ENCODE data around the gene UPK3A.
A peak's percentile ranks its signal among the peaks of the same experiment; 100 is the strongest.

The UPK3A gene

DNA sequence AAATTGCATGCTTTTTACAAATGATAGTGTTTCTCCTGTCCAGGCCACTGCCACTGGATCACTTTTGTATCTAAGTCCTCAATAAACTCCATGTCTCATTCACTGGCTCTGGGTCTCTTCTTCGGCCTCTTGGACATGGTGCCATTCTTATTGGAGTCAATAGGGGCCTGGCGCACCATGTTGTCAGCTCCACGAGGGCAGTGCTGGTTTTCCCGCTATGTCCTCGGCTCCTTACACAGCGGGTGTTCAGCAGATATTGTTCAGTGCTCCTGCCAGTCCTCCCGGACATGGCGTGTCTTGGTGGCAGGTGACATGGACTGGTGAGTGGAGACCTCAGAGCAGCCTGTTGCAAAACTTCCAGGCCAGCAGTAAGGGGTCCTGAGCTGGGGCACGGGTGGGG lies 21.4 kb downstream of the UPK3A start:
- peaks cover 21 to 33% of the 10 kb centered on the region in 2 experiments for H3K4me1 ChIP-seq (ENCODE audit: control insufficient read depth in 1 of 2, insufficient read depth in 1 of 2, low read depth in 1 of 2, low read length in 1 of 2)
- H3K9me3 ChIP-seq, result no peaks in the 10 kb centered on the region
- no peak overlapping the region for H3K27ac ChIP-seq
- H3K4me3 ChIP-seq (ENCODE audit: low read depth in 1 of 2, low read length in 1 of 2), result no peak overlapping the region
- no peak for TF ChIP-seq CTCF (IDR thresholded peaks at IDR 0.05)
- no peaks in the 10 kb centered on the region for H3K36me3 ChIP-seq
- H3K27me3 ChIP-seq, result peaks cover 15% of the 10 kb centered on the region

GRCh38 chr22:45308391-45308956 lies 23.7 kb downstream of the UPK3A start:
- Histone ChIP-seq H3K4me3 (ENCODE audit: low read depth in 1 of 2, low read length in 1 of 2) (peak overlapping the region; percentile 76 to 99), H3K36me3 (no peaks in the 10 kb centered on the region), H3K27ac (peak overlapping the region; percentile 93), H3K4me1 (ENCODE audit: control insufficient read depth in 1 of 2, insufficient read depth in 1 of 2, low read depth in 1 of 2, low read length in 1 of 2) (peaks cover 21 to 35% of the 10 kb centered on the region in 2 experiments), H3K27me3 (no peaks in the 10 kb centered on the region), H3K9me3 (no peaks in the 10 kb centered on the region)
- no peak for TF ChIP-seq CTCF (IDR thresholded peaks at IDR 0.05)

GRCh38 chr22:45308957-45309421 lies 24.2 kb downstream of the UPK3A start:
- Histone ChIP-seq H3K4me3 (ENCODE audit: low read depth in 1 of 2, low read length in 1 of 2) (peak overlapping the region; percentile 76 to 99), H3K9me3 (no peaks in the 10 kb centered on the region), H3K4me1 (ENCODE audit: control insufficient read depth in 1 of 2, insufficient read depth in 1 of 2, low read depth in 1 of 2, low read length in 1 of 2) (peaks cover 21 to 39% of the 10 kb centered on the region in 2 experiments), H3K27me3 (no peaks in the 10 kb centered on the region), H3K36me3 (no peaks in the 10 kb centered on the region), H3K27ac (peak overlapping the region; percentile 93)
- no peak for TF ChIP-seq CTCF (IDR thresholded peaks at IDR 0.05)

DNA sequence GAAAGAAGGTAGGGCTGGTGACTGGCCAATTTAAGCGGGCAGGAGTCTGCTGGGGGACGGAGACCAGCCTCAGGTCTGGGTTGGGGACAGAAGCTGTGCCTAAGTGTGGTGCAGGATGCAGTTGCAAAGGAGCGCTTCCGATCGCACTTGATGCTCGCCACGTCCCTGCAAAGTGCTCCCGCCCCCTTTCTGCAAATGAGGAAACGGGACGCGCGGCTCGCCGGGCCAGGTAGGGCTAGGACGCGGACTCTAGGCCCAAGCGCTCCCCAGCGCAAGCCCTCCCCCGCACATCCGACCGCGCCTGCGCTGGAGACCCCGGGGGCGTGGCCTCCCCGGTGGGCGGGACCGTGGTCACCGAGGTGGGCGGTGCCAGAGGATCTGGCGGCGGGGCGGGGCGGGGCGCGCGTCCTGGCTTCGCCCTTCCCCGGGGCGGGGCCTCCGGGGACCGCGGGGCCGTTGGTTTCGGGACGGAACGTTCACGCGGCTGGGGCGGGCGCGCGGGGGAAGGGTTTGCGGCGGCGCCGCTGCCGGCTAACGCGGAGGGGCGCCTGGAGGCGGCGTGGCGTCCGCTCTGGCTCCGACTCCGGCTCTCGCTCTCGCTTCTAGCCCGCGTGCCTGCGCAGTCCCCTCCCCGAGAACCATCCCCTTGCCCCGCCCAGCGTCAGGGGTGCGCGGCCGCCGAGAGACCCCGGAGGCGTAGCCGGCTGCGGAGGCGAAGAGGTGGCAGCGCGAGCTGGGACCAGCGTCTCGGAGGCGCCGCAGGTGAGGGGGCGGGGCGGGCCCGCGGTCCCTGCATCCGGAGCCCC lies 24.9 kb downstream of the UPK3A start, which contains the start of gene FAM118A:
TSS of gene FAM118A (plus strand) at position 513 of the 806 bp plus-strand sequence. CDS start 12,446 bp downstream, outside the sequence.
- H3K27ac ChIP-seq, result peak within 1 kb of the TSS; percentile 93
- H3K9me3 ChIP-seq, result no peaks in the 10 kb centered on the region
- no peaks in the 10 kb centered on the region for H3K27me3 ChIP-seq
- no peaks in the 10 kb centered on the region for H3K36me3 ChIP-seq
- peak within 1 kb of the TSS; percentile 76 to 99 for H3K4me3 ChIP-seq (ENCODE audit: low read depth in 1 of 2, low read length in 1 of 2)
- H3K4me1 ChIP-seq (ENCODE audit: control insufficient read depth in 1 of 2, insufficient read depth in 1 of 2, low read depth in 1 of 2, low read length in 1 of 2), result peaks cover 21 to 46% of the 10 kb centered on the region in 2 experiments
- TF ChIP-seq CTCF (IDR thresholded peaks at IDR 0.05), result peak; percentile 30

DNA sequence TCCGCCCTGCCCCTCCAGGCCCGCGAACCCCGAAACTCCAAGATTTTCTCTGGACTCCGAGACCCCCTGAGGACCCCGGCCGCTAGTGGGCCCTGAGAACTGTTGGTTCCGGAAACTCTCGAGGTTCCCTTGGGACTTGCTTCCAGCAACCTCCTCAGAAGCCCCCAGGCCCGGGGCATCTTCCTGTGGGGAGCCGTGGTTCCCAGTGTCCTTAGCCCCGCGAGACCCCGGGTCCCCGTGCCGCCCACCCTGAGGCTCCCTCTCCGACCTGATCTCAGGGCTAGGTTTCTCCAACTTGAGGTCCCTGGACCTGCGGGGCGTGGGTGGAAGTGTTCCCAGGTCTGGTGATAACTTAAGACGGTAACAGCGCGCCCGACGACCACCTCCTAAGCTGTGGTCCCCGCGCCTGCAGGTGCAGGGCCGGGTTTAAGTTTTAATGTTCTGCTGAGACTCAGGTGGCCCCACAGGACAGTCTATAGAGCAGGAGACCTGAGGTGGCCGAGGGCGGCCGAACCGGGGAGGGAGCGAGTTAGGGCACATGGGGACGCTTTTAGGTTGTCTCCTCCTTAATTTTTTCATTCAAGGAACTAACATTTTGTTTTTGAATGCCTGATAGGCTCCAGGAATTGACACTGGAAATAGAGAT lies 25.7 kb downstream of the UPK3A start:
- peak overlapping the region; percentile 93 for H3K27ac ChIP-seq
- H3K9me3 ChIP-seq, result no peaks in the 10 kb centered on the region
- no peak for TF ChIP-seq CTCF (IDR thresholded peaks at IDR 0.05)
- peaks cover 21 to 46% of the 10 kb centered on the region in 2 experiments for H3K4me1 ChIP-seq (ENCODE audit: control insufficient read depth in 1 of 2, insufficient read depth in 1 of 2, low read depth in 1 of 2, low read length in 1 of 2)
- H3K36me3 ChIP-seq, result no peaks in the 10 kb centered on the region
- peak overlapping the region; percentile 76 to 99 for H3K4me3 ChIP-seq (ENCODE audit: low read depth in 1 of 2, low read length in 1 of 2)
- no peaks in the 10 kb centered on the region for H3K27me3 ChIP-seq
